ENCODE measurements around the gene OR1C1.

DNA sequence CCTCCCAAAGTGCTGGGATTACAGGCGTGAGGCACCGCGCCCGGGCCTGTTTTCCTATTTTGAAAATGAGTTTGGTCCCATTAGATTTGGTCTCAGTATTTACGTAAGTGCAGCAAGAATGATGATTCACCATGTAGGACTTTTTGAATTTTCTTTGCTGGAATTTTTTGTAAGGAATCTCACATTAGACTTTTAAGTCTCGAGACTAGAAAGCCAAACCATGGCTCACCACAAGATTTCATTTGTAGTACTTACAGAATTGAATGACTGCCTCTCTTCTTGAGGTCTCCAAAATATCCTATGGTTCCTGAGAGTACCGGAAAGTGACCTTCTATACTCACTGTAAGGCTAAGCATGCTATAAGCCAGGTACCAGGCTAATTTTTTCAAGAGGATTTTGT lies 12.7 kb downstream of the OR1C1 start:
- TF ChIP-seq CTCF (IDR thresholded peaks at IDR 0.05) (no peak), FOXJ3 (CRISPR knock-in tag; IDR thresholded peaks at IDR 0.05) (no peak), SMC3 (IDR thresholded peaks at IDR 0.05; ENCODE audit: low read depth, low read length) (no peak), EP300 (IDR thresholded peaks at IDR 0.05; ENCODE audit: borderline replicate concordance in 1 of 2, low read depth in 1 of 2, low read length in 1 of 2) (no peak), FOXM1 (IDR thresholded peaks at IDR 0.05; ENCODE audit: low read depth) (no peak), MAX (IDR thresholded peaks at IDR 0.05; ENCODE audit: low read depth) (no peak), EZH2phosphoT487 (IDR thresholded peaks at IDR 0.05; ENCODE audit: borderline replicate concordance, low read depth) (no peak), TAF1 (IDR thresholded peaks at IDR 0.05; ENCODE audit: borderline replicate concordance, low read depth, low read length) (no peak), REST (IDR thresholded peaks at IDR 0.05; ENCODE audit: low read depth, low read length) (no peak), RFX5 (IDR thresholded peaks at IDR 0.05; ENCODE audit: low read length) (no peak)
